ENCODE measurements around the gene TBC1D8B. TPM values are rescaled to one million over a fixed set of nuclear protein-coding genes. Genes with fewer than 3 reads are reported as not detected.

The TBC1D8B gene
- total RNA-seq, 2 experiments from 2014 or later: 0.22 TPM

- intact Hi-C loops (cut with DNase I, micrococcal nuclease): no loop called here
These were observed 102.7 kb downstream of the TBC1D8B start for GRCh38 chrX:106905064-106905708.

GRCh38 chrX:106906361-106906760 is 103.9 kb downstream of the TBC1D8B start:
- ATAC-seq (ENCODE audit: poor library complexity): no peak
- no peaks in the 10 kb centered on the region for H3K36me3 Mint-ChIP-seq (ENCODE audit: low read depth)
- Histone ChIP-seq H3K27me3 (ENCODE audit: control insufficient read depth in 1 of 2, insufficient read depth in 2 of 2, low read length in 2 of 2) (no peaks in the 10 kb centered on the region), H3K9me3 (ENCODE audit: control insufficient read depth in 1 of 2, insufficient read depth in 1 of 2, low read length in 2 of 2) (no peaks in the 10 kb centered on the region), H3K36me3 (ENCODE audit: insufficient read depth, low read length) (no peaks in the 10 kb centered on the region), H3K4me1 (ENCODE audit: insufficient read depth, low read length) (no peaks in the 10 kb centered on the region), H3K27ac (ENCODE audit: low read depth in 1 of 2, low read length in 2 of 2) (no peak overlapping the region), H3K4me3 (ENCODE audit: low read length) (no peak overlapping the region)
- H3K9me3 Mint-ChIP-seq: no peaks in the 10 kb centered on the region
- H3K4me1 Mint-ChIP-seq (ENCODE audit: low read depth): no peaks in the 10 kb centered on the region
- CTCF ChIA-PET: interaction anchor here (0.6 kb wide), 1 partner anchor 642 kb away, joined by 3 read pairs; no protein-coding TSS in a partner anchor
- POLR2A ChIA-PET: no interaction called here
- DNase-seq: no peak
- no peak for TF ChIP-seq CTCF (IDR thresholded peaks at IDR 0.05)
- H3K27me3 Mint-ChIP-seq: no peaks in the 10 kb centered on the region
- H3K27ac Mint-ChIP-seq: no peak overlapping the region
- intact Hi-C loops (cut with DNase I, micrococcal nuclease): no loop called here
- no peak overlapping the region for H3K4me3 Mint-ChIP-seq

More at GRCh38 chrX:106905064-106905708, 102.7 kb downstream of the TBC1D8B start:
- H3K9me3 Mint-ChIP-seq: no peaks in the 10 kb centered on the region
- Histone ChIP-seq H3K36me3 (ENCODE audit: insufficient read depth, low read length) (no peaks in the 10 kb centered on the region), H3K4me3 (ENCODE audit: low read length) (no peak overlapping the region), H3K27me3 (ENCODE audit: control insufficient read depth in 1 of 2, insufficient read depth in 2 of 2, low read length in 2 of 2) (no peaks in the 10 kb centered on the region), H3K4me1 (ENCODE audit: insufficient read depth, low read length) (no peaks in the 10 kb centered on the region), H3K27ac (ENCODE audit: low read depth in 1 of 2, low read length in 2 of 2) (no peak overlapping the region), H3K9me3 (ENCODE audit: control insufficient read depth in 1 of 2, insufficient read depth in 1 of 2, low read length in 2 of 2) (no peaks in the 10 kb centered on the region)
- ChIA-PET CTCF (no interaction called here), POLR2A (no interaction called here)
- ATAC-seq (ENCODE audit: poor library complexity) (no peak), DNase-seq (no peak)
- no peak overlapping the region for H3K27ac Mint-ChIP-seq
- no peak overlapping the region for H3K4me3 Mint-ChIP-seq
- H3K27me3 Mint-ChIP-seq: no peaks in the 10 kb centered on the region
- TF ChIP-seq CTCF (IDR thresholded peaks at IDR 0.05): no peak
- no peaks in the 10 kb centered on the region for H3K4me1 Mint-ChIP-seq (ENCODE audit: low read depth)
- H3K36me3 Mint-ChIP-seq (ENCODE audit: low read depth): no peaks in the 10 kb centered on the region

GRCh38 chrX:106912864-106913263 is 110.4 kb downstream of the TBC1D8B start:
- ChIA-PET CTCF (no interaction called here), POLR2A (no interaction called here)
- no peaks in the 10 kb centered on the region for H3K9me3 Mint-ChIP-seq
- no peaks in the 10 kb centered on the region for H3K36me3 ChIP-seq (ENCODE audit: insufficient read depth, low read length)
- no peak overlapping the region for H3K4me3 Mint-ChIP-seq
- H3K27ac Mint-ChIP-seq: no peak overlapping the region
- H3K27me3 ChIP-seq (ENCODE audit: control insufficient read depth in 1 of 2, insufficient read depth in 2 of 2, low read length in 2 of 2): no peaks in the 10 kb centered on the region
- ATAC-seq (ENCODE audit: poor library complexity) (no peak), DNase-seq (no peak)
- no peak overlapping the region for H3K27ac ChIP-seq (ENCODE audit: low read depth in 1 of 2, low read length in 2 of 2)
- intact Hi-C loops (cut with DNase I, micrococcal nuclease): no loop called here
- H3K27me3 Mint-ChIP-seq: no peaks in the 10 kb centered on the region
- peaks cover 16% of the 10 kb centered on the region for H3K4me1 Mint-ChIP-seq (ENCODE audit: low read depth)
- H3K36me3 Mint-ChIP-seq (ENCODE audit: low read depth): no peaks in the 10 kb centered on the region
- H3K9me3 ChIP-seq (ENCODE audit: control insufficient read depth in 1 of 2, insufficient read depth in 1 of 2, low read length in 2 of 2): no peaks in the 10 kb centered on the region
- no peak overlapping the region for H3K4me3 ChIP-seq (ENCODE audit: low read length)
- TF ChIP-seq CTCF (IDR thresholded peaks at IDR 0.05): no peak
- H3K4me1 ChIP-seq (ENCODE audit: insufficient read depth, low read length): peaks cover 10% of the 10 kb centered on the region

Measured in CD4-positive, alpha-beta T cell (primary cell).